ENCODE results near the gene ARID3A.

Gene ARID3A

DNA sequence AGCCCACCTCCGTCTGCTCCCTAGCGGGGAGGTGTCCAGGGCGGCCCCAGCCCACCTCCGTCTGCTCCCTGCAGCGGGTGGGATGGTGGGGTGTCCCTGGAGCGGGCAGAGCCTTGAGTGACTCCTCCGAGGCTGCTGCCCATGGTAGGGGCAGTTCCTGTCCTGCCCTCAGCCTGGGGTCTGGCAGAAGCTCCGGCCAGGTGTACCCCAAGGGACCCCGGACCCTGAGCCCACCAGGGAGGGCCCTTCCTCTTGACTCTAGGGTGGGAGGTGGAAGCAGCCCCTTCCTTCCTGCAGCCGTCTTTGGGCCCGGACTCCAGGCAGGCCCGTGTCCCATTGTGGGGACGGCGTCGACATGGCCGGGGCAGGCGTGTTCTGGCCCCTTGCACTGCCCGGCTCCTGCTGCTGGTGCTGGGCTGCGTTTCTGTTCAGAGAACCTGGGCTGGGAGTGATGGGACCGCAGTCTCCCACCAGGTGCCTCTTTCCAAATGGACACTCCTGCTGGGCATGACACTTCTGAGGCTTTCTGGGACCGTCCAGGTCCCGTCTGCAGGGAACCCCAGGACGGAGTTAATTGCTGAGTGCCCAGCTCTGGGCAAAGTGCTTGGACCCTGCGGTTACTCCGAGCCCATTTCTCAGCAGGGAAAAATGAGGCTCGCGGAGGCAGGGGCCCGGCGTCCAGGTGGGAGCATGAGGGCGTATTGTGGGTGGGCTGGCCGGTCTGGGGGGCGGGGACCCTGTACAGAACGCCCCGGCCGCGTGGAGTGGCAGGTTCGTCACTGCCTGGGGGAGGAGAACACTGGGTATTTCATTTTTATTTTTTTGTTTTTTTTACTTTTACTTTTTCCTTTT is 19.8 kb downstream of the ARID3A start:
- H3K4me3 ChIP-seq (ENCODE audit: low read depth, low read length): no peak overlapping the region
- TF ChIP-seq, protein P1, sequence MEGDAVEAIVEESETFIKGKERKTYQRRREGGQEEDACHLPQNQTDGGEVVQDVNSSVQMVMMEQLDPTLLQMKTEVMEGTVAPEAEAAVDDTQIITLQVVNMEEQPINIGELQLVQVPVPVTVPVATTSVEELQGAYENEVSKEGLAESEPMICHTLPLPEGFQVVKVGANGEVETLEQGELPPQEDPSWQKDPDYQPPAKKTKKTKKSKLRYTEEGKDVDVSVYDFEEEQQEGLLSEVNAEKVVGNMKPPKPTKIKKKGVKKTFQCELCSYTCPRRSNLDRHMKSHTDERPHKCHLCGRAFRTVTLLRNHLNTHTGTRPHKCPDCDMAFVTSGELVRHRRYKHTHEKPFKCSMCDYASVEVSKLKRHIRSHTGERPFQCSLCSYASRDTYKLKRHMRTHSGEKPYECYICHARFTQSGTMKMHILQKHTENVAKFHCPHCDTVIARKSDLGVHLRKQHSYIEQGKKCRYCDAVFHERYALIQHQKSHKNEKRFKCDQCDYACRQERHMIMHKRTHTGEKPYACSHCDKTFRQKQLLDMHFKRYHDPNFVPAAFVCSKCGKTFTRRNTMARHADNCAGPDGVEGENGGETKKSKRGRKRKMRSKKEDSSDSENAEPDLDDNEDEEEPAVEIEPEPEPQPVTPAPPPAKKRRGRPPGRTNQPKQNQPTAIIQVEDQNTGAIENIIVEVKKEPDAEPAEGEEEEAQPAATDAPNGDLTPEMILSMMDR (IDR thresholded peaks at IDR 0.05; ENCODE audit: borderline replicate concordance, insufficient read depth, low read depth, low read length): no peak

DNA sequence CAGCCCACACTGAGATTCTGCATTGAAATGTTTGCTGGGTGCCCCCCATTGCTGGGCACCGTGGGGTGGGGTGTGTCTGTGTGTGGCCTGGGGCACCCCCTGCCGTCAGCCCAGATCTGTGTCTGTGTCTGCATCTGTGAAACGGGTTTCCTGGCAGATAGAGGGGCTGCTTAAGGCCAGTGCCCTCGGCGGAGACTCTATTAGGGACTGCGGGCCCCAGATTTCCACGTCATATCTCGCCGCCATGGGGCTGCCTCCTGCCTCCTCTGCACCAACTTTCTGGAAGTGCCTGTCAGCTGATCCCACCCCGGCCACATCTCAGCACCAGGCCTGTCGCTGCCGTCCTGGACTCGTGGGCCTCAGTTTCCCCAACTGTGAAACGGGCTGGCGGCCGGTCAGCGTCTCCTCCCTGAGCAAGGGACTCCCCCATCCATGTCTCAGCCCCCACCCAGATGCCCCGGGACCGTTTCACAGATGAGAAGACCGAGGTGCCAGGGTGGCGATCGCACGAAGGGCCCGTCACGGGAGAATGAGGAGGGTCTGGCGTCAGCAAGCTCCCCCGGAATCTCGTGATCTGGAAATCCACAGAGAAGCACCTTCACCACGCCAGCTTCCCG is 21.4 kb downstream of the ARID3A start:
- H3K4me3 ChIP-seq (ENCODE audit: low read depth, low read length): peak overlapping the region; percentile 47
- TF ChIP-seq, protein P1 (IDR thresholded peaks at IDR 0.05; ENCODE audit: borderline replicate concordance, insufficient read depth, low read depth, low read length): no peak

DNA sequence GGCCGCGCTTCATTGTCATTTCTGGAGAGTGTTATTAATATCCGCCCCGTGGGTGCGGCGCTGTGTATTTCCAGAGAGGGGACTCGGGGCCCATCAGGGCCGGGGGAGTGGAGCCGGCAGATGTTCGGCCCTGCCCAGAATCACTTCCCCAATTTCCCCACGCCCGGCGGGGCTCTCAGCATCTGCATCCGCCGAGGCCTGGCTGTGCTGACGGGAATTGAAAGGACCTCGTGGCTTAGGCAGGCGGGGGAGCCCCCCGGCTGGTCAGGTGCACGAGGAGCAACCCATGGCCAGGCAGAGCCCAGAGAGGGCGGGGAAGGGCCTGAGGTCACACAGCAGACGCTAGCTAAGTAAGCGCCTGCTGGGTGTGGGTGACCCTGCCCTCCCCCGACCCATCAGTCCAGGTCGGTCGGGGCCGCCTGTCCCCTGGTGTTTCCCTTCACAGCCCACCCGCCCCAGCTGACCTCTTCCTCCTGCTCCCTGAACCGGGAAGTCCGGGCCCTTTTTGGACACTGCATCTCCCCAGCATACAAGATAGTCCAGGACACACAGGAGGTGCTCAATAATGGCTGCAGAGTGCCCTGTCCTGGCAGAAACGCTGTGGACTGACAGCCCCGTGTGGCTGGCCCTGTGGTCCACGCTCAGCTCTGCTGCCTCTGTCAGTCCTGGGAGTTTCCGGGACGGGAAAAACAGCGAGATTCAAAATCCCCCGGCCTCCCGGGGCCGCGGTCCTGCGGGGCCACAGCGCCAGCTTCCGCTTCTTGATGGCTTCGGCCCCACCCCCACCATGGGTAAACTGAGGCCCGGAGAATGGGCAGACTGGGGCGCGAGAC is 22.1 kb downstream of the ARID3A start:
- peak overlapping the region; percentile 47 for H3K4me3 ChIP-seq (ENCODE audit: low read depth, low read length)
- TF ChIP-seq, protein P1 (IDR thresholded peaks at IDR 0.05; ENCODE audit: borderline replicate concordance, insufficient read depth, low read depth, low read length): no peak

DNA sequence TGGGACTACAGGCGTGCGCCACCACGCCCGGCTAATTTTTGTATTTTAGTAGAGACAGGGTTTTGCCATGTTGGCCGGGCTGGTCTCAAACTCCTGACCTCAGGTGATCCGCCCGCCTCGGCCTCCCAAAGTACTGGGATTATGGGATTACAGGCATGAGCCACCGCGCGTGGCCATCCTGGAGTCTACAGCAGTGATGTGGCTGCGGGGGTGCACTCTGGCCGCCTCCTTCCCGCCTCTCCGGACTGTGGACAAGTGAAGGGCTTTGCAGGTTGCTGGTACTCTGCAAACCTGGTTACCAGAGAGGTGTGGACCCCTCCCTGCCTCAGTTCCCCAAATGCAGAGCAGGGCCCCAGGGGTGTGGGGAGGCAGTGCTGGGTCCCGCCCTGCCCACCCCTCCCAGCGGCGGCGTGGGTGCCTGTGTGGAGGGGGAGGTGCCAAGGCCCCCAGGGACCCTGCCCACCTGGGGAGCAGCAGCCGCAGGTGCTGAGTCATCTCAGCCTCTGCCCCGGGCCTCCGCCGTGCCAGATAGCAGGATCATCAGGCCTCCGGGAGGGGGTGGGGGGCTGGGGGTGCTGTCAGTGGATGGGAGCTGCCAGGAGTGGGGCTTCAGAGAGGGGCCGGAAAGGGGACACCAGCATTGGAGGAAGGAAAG is 23.1 kb downstream of the ARID3A start:
- TF ChIP-seq, protein P1 (IDR thresholded peaks at IDR 0.05; ENCODE audit: borderline replicate concordance, insufficient read depth, low read depth, low read length): no peak
- H3K4me3 ChIP-seq (ENCODE audit: low read depth, low read length): no peak overlapping the region

DNA sequence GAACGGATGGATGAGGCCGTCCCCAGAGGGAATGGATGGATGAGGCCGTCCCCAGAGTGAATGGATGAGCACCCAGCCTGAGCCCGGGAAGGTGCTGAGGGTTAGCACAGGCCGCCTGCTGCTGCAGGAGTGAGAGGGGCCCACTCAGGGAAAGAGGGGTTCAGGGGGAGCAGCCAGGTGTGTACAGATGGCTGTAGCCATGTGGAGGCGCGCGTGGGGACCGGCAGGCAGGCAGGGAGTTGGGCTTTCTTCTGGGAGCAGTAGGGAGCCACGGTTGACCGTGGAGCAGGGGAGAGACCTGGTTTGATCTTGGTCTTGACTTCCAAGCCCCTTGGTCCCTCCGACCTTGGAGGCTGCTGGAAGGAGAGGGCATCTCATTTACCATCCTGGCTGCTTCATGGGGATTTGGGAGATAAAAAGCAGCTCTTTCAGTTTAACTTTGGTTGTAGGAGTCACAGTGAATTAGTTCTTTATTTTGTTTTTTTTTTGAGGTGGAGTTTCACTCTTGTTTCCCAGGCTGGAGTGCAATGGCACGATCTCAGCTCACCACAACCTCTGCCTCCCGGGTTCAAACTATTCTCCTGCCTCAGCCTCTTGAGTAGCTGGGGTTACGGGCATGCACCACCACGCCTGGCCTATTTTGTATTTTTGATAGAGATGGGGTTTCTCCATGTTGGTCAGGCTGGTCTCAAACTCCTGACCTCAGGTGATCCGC is 24.7 kb downstream of the ARID3A start:
- H3K4me3 ChIP-seq (ENCODE audit: low read depth, low read length): peak overlapping the region; percentile 16
- TF ChIP-seq, protein P1 (IDR thresholded peaks at IDR 0.05; ENCODE audit: borderline replicate concordance, insufficient read depth, low read depth, low read length): no peak

DNA sequence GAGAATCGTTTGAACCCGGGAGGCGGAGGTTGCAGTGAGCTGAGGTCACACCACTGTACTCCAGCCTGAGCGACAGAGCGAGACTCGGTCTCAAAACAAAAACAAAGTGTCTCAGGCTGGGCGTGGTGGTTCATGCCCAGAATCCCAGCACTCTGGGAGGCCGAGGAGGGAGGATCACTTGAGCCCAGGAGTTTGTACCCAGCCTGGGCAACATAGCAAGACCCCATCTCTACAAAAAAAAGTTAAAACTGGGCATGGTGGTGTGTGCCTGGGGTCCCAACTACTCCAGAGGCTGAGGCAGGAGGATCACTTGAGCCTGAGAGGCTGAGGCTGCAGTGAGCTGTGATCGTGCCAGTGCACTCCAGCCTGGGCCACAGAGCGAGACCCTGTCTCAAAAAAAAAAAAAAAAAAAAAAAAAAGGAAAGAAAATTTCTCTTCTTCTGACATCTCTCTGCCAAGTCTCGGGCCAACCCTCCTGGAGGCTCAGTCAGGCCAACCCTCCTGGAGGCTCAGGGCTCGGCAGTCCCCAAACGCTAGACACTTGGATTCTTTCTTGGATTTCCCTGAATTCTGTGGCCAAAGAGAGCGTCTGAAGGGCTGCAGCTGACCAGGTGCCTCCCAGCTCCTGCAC is 26.3 kb downstream of the ARID3A start:
- peak overlapping the region; percentile 53 for H3K4me3 ChIP-seq (ENCODE audit: low read depth, low read length)
- TF ChIP-seq, protein P1 (IDR thresholded peaks at IDR 0.05; ENCODE audit: borderline replicate concordance, insufficient read depth, low read depth, low read length): no peak

Data from GM12875 (cell line).